GM12892 (cell line): ENCODE data around the gene KCNQ5.

Source experiments
- DNase-seq: peaks from one replicate; pipeline ENCODE4 v3.0.0; 2011; ENCODE audit not compliant: insufficient read length
- FAIRE-seq: peaks from 2 replicates; lab custom pipeline; 2011; peaks lifted over from hg19 to GRCh38; lab: Jason Lieb, UNC
- POLR2A ChIP-seq: IDR thresholded peaks from 2 replicates; pipeline ENCODE4 v1.6.1; 2011; ENCODE audit warnings: low read depth, low read length, control low read depth
- POLR2AphosphoS5 ChIP-seq: IDR thresholded peaks from 2 replicates; pipeline ENCODE4 v1.6.1; 2011; ENCODE audit warnings: low read depth, low read length, control low read depth
- TAF1 ChIP-seq: IDR thresholded peaks from 2 replicates; pipeline ENCODE4 v1.6.1; 2011; ENCODE audit warnings: low read depth, mild to moderate bottlenecking, control low read depth, low read length, borderline replicate concordance

KCNQ5 gene

DNA sequence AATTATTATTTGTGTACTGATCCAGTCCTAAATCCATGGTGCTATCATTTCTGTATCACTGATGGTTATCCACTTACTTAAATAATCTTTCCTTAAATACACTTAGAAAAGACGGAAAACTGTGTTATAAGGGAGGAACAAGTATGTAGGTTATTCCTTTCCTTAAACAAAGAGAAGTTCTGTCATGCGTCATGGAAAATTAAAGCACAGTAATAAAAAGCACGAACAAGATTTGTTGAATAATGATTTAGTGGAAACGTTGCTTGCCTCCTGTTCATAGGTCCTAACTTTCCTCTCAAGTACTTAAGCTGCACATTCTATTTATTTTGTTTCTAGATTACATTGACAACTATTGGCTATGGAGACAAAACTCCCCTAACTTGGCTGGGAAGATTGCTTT lies 483.1 kb downstream of the KCNQ5 start:
- FAIRE-seq: no peak
- DNase-seq: no peak
- no peak for TF ChIP-seq POLR2A
- no peak for TF ChIP-seq POLR2AphosphoS5
- TF ChIP-seq TAF1: no peak

DNA sequence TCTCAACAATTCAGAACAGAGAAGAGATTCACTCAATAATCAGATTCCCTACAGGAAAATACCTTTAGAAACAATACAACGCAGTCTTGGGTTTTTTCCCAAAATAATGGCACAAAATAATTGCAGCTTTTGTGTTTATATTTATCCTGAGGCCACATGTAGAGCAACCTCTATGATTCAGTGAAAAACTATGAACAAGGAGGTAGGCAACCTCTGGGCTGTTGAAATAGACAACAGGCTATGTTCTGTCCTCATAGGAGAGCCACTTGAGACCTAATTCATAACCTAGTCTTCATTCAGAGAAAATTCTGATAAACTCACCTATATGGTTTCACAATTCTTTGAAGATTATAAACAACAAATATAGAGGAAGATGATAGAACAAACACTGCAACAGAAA lies 485.2 kb downstream of the KCNQ5 start:
- TF ChIP-seq POLR2A (no peak), TAF1 (no peak), POLR2AphosphoS5 (no peak)
- DNase-seq (no peak), FAIRE-seq (no peak)

DNA sequence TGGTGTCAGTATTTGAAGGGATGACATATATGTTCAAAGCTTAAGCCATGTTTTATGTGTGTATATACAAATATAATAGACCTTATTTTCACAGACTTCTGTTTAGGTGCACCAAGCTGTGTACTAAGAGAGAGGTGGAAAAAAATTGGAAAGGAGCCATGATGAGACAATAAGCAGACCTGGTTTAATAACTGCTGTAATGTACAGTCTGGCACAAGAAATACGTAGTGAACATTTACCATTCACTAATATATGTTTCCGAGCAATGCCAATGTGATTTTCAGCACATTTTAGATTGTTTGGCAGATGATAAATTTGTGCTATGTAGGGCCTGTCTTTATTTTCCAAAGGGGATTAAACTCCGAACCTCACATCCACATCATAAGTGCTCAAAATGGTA lies 487.1 kb downstream of the KCNQ5 start:
- FAIRE-seq: no peak

DNA sequence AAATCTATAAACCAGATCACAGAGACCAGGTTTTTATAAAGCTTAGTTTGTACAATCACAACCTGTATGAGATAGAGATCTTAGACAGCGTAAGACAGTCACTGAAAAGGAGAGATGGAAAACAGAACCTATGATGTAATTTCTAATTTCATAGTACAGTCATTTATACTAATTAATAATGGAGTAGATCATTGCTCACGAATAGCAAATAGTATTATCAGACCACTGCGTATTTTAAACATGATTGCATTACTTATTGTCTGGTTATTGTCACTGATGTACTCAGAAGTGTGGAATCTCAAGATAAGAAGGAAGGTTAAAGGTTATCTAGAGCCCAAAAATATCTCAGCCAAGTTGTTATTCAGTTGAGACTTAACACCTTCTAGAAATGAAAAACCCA lies 487.8 kb downstream of the KCNQ5 start:
- FAIRE-seq (no peak), DNase-seq (no peak)
- TF ChIP-seq POLR2AphosphoS5 (no peak), POLR2A (no peak), TAF1 (no peak)

More for the DNA sequence above, 487.1 kb downstream of the KCNQ5 start:
- no peak for DNase-seq
- TF ChIP-seq POLR2A (no peak), POLR2AphosphoS5 (no peak), TAF1 (no peak)

DNA sequence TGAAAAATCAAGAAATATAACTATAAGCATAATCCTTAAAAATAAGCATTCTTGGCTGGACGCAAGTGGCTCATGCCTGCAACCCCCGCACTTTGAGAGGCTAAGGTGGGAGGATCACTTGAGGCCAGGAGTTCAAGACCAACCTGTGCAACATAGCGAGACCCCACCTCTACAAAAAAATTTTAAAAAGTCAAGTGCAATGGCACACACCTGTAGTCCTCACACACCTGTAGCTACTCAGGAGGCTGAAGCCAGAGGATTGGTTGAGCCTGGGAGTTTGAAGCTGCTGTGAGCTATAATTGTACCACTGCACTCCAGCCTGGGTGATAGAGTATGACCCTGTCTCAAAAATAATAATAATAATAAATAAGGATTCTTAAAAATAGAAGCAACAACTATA lies 494.5 kb downstream of the KCNQ5 start:
- TF ChIP-seq POLR2AphosphoS5: no peak
- TF ChIP-seq POLR2A: no peak
- DNase-seq (no peak), FAIRE-seq (no peak)

DNA sequence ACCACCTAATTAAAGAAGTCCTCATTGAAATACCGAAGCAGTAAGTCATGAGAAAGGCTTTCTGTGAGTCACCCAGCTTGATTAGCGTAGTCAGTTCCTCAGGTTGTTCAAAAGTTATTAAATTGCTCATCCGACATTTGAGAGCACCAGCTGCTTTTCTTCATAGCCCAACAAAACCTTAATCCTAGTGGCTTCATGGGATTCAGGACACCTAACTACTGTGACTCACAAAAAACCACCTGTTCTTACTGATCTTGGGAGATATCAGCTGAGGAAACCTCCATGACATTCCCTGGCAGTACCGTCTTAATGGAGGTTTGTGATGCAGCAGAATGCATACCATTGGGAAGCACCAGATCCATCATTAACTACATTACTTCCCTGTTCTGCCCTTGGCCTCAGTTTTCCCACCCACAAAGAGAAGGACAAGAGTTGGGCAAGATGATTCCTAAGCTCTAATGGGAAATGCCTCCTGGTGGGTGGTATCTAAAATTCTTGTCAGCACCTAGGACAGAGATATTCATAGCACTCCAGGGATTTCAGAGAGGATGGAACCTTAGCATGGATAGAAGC lies 499.6 kb downstream of the KCNQ5 start:
- no peak for TF ChIP-seq POLR2AphosphoS5
- TF ChIP-seq TAF1: no peak
- no peak for TF ChIP-seq POLR2A
- no peak for FAIRE-seq
- DNase-seq: no peak

DNA sequence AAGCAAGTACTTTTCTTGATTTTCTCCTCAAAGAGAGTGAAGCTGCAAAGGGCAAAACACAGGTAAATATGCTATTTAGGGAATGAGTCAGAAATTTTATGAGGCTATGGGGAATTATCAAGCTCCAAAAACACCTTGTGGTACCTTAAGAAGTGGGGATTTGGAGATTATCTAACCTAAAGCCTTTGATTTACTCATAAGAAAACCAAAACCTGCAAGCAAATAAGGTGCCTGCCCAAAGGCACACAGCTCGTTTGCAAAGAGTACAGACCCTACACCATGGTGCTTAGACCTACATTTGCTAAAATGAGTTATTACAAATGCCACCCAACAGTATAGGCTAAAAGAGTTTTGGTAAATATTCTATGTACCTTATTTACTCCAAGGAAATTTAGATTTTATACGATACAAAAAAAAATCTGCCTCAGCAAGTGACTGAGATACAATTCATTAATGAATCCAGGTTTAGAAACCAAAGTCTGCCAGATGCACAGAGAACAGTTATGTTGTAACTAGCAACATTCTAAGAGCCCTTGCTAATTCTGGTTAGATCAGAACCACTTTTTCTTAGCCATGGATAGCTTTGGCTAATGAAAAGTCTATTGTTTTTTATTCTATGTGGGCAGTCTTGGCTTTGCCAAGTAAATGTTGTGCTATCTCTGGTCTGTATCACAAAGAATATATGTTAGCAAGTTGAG lies 501.9 kb downstream of the KCNQ5 start:
- peak; percentile 50 for FAIRE-seq
- no peak for TF ChIP-seq POLR2A
- TF ChIP-seq TAF1: no peak
- TF ChIP-seq POLR2AphosphoS5: no peak
- no peak for DNase-seq

- TF ChIP-seq POLR2A (no peak), TAF1 (no peak), POLR2AphosphoS5 (no peak)
- FAIRE-seq (peak; percentile 94), DNase-seq (peak; percentile 10)
These were observed 508.0 kb downstream of the KCNQ5 start for GRCh38 chr6:73129653-73130443.

DNA sequence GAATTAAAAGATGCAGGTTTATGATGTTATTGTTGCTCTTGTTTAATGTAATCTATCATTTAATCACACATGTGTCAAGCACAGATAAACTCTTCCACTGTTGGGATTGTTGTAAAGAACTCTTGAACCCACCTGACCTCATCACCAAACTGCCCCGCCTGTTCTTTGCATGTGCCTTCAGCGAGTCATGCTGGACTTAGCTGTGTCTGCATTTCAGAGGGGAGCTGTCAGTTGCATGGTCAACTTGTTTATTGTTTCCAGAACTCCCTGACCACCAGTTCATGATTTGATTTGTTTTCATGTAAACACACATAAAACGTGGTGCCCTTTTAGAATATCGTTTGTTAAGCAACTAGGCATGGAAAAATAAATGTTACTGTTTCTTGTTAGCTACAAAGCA lies 509.8 kb downstream of the KCNQ5 start:
- FAIRE-seq: peak; percentile 9
- DNase-seq: no peak
- TF ChIP-seq POLR2AphosphoS5: no peak
- TF ChIP-seq POLR2A: no peak
- no peak for TF ChIP-seq TAF1

DNA sequence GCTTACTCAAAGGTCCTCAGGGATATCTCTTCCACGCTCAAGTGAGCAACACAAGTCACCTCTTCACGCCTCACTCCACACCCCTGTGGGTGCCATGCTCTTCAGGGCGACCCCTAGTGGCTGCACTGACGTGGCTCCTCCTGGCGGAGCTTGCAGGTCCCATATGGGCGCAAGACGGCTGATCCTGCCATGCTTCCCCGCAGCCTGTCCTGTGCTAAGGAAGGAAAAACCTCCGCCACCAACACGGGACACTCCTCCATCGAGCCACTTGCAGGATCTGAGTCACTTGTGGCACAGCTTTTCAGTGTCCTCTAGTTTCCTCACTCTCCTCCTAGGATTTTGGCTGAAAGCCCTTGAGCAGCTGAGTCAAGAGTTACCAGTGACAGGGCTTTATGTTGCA lies 512.7 kb downstream of the KCNQ5 start:
- no peak for FAIRE-seq
- no peak for DNase-seq
- no peak for TF ChIP-seq POLR2A

DNA sequence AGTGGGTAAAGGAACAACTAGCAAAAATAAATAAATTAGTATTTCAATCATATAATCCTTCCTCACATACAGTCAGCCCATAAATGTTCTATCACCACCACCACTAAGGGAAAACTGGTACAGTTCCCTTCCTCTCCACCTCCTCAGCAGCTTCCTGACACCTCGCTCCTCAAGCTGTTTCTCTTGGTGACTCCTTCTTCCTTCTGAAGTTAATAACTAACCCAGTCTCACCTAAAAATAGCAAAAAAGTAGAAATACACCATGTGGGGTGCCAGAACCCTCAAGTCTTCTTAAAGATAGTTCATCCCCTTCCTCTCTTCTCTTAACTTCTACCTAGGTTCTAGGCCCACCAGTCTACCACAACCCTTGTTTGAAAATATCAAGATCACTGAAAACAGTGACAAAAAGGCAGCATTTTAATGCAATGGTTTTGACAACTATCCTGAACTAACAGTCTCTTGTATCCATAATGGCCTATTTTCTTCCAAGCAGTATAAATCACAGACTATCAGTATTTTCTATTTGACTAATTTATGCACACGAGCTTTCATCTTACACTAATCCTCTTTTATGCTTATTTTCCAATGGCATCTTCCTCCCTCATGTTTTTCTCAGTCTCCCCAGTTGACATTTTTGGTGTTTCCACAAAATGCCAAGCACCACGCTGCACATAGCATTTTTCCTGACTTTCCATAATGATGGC lies 518.0 kb downstream of the KCNQ5 start:
- TF ChIP-seq TAF1 (no peak), POLR2AphosphoS5 (no peak), POLR2A (no peak)
- no peak for DNase-seq
- FAIRE-seq: no peak

- FAIRE-seq (no peak), DNase-seq (no peak)
- no peak for TF ChIP-seq POLR2A
- TF ChIP-seq TAF1: no peak
- TF ChIP-seq POLR2AphosphoS5: no peak
These were observed 521.7 kb downstream of the KCNQ5 start for GRCh38 chr6:73143551-73143950.
